K562 (cell line): ENCODE results near the gene MLYCD. TPM values are rescaled to one million over a fixed set of nuclear protein-coding genes. Genes with fewer than 3 reads are reported as not detected.

Experiments
- ATAC-seq: fragments of 200-7000 bp; cut with Tn5 transposase; 3 replicates; pipeline ENCODE4 v1.9.1; 2020; ENCODE audit warnings: moderate library complexity
- BruUV-seq: library from RNA; stranded (reverse); fragments of 400-500 nt; replicated peaks from 2 replicates; lab custom pipeline; 2021; lab: Mats Ljungman, UMichigan
- CTCF ChIA-PET: fragments of 300-600 bp; formaldehyde crosslinking; extraction: SDS; loops from one replicate; lab custom pipeline; 2021; ENCODE audit warnings: low intra/inter-chr PET ratio; lab: Yijun Ruan, JAX
- POLR2A ChIA-PET: fragments of 300-600, 350-650 bp; sonication (Branson Sonifier 250); formaldehyde crosslinking; extraction: SDS; loops from one replicate; lab custom pipeline; 2021; ENCODE audit warnings: antibody characterized with exemption, inconsistent platforms; lab: Yijun Ruan, JAX
- DNase-seq, 4 experiments: peaks; one replicate each; pipeline versions ENCODE4 v3.0.0 to v3.0.0-alpha.2; 2011 to 2018; ENCODE audit warnings: low spot score in 3 of 4, mixed read lengths in 3 of 4; ENCODE audit errors: extremely low read depth in 1 of 4
- FAIRE-seq: peaks from 2 replicates; lab custom pipeline; 2011; peaks lifted over from hg19 to GRCh38; lab: Jason Lieb, UNC
- H2AFZ ChIP-seq: 2 replicates; pipeline ENCODE4 v1.6.0; 2011; ENCODE audit warnings: low read depth, low read length, control low read depth, inconsistent platforms
- H3K27ac ChIP-seq: fragments of 200-600 bp; 3 replicates; pipeline ENCODE4 v1.8.0; 2011; ENCODE audit warnings: low read depth, mild to moderate bottlenecking, control low read depth, inconsistent platforms, low read length, moderate library complexity, mixed read lengths; ENCODE audit errors: extremely low read depth
- H3K27me3 ChIP-seq, 2 experiments: fragments of 300-600 bp in 1 of 2; 2 replicates in 1 of 2; 3 replicates in 1 of 2; pipeline versions ENCODE4 v1.6.0 to v1.8.0; 2011; ENCODE audit warnings: inconsistent platforms in 2 of 2, low read length in 2 of 2, mild to moderate bottlenecking in 1 of 2, mixed read lengths in 1 of 2, moderate library complexity in 1 of 2; ENCODE audit not compliant: control insufficient read depth in 2 of 2, insufficient read depth in 2 of 2
- H3K36me3 ChIP-seq: fragments of 300-600 bp; 3 replicates; pipeline ENCODE4 v1.8.0; 2011; ENCODE audit warnings: mild to moderate bottlenecking, low read length, inconsistent platforms; ENCODE audit not compliant: control insufficient read depth, insufficient read depth
- H3K4me1 ChIP-seq, 2 experiments: fragments of 200-600 bp in 1 of 2; replicated peaks in 1 of 2; 2 replicates in 1 of 2; 3 replicates in 1 of 2; pipeline versions ENCODE4 v1.5.1 to v1.8.0; 2011; ENCODE audit warnings: inconsistent platforms in 2 of 2, low read length in 2 of 2, mild to moderate bottlenecking in 1 of 2, mixed read lengths in 1 of 2, moderate library complexity in 1 of 2; ENCODE audit not compliant: control insufficient read depth in 2 of 2, insufficient read depth in 2 of 2
- H3K4me2 ChIP-seq: 2 replicates; pipeline ENCODE4 v1.6.1; 2011; ENCODE audit warnings: low read length, control low read depth, inconsistent platforms, mixed read lengths; ENCODE audit not compliant: insufficient read depth
- H3K4me3 ChIP-seq: fragments of 200-600 bp; sonication (generic), shearing (Covaris generic); 2 replicates; pipeline ENCODE4 v1.5.1; 2016; ENCODE audit warnings: control low read depth, inconsistent platforms
- H3K79me2 ChIP-seq: fragments of 200-600 bp; 3 replicates; pipeline ENCODE4 v1.8.0; 2011; ENCODE audit warnings: low read length, inconsistent platforms; ENCODE audit not compliant: control insufficient read depth, insufficient read depth
- H3K9ac ChIP-seq, 2 experiments: 2 replicates each; pipeline versions ENCODE4 v1.6.0 to v1.6.1; 2011; ENCODE audit warnings: low read depth in 2 of 2, low read length in 2 of 2, control low read depth in 1 of 2, inconsistent platforms in 1 of 2, mild to moderate bottlenecking in 1 of 2, mixed read lengths in 1 of 2; ENCODE audit not compliant: insufficient read depth in 1 of 2
- H3K9me1 ChIP-seq: one replicate; pipeline ENCODE4 v1.6.0; 2011; ENCODE audit warnings: inconsistent platforms, mild to moderate bottlenecking, low read length, moderate library complexity; ENCODE audit not compliant: control insufficient read depth, insufficient read depth
- H3K9me3 ChIP-seq: replicated peaks from 2 replicates; pipeline ENCODE4 v1.5.1; 2011; ENCODE audit warnings: low read depth, low read length, inconsistent platforms; ENCODE audit not compliant: control insufficient read depth, insufficient read depth
- H4K20me1 ChIP-seq: replicated peaks from 2 replicates; pipeline ENCODE4 v1.6.1; 2011; ENCODE audit warnings: low read length, inconsistent platforms, mixed read lengths; ENCODE audit not compliant: control insufficient read depth, insufficient read depth
- ARID2 ChIP-seq: fragments of 450-650 bp; IDR thresholded peaks from 2 replicates; pipeline ENCODE4 v1.6.1; 2017; ENCODE audit warnings: antibody characterized with exemption, mild to moderate bottlenecking
- ATF3 ChIP-seq, 2 experiments: fragments of 450-650 bp in 1 of 2; sonication (generic) in 1 of 2; formaldehyde crosslinking in 1 of 2; IDR thresholded peaks in 1 of 2; conservative IDR thresholded peaks in 1 of 2; 2 replicates each; pipeline versions ENCODE4 v1.6.1 to v1.8.1; 2016 to 2023; ENCODE audit warnings: mild to moderate bottlenecking in 2 of 2, moderate library complexity in 2 of 2, inconsistent platforms in 1 of 2, missing genetic modification reagents in 1 of 2
- CBX5 ChIP-seq: IDR thresholded peaks from 2 replicates; pipeline ENCODE4 v1.6.1; 2014; ENCODE audit warnings: low read depth, borderline replicate concordance
- CHD2 ChIP-seq: IDR thresholded peaks from 2 replicates; pipeline ENCODE4 v1.6.1; 2011; ENCODE audit warnings: low read depth, low read length
- CREB1 ChIP-seq, 2 experiments: sonication (generic) in 1 of 2; formaldehyde crosslinking in 1 of 2; IDR thresholded peaks; 2 replicates each; pipeline versions ENCODE4 v1.6.1 to v1.8.0; 2012 to 2022; ENCODE audit warnings: inconsistent platforms in 1 of 2, mild to moderate bottlenecking in 1 of 2, missing genetic modification reagents in 1 of 2, moderate library complexity in 1 of 2
- DDX20 ChIP-seq: fragments of 450-650 bp; IDR thresholded peaks from 2 replicates; pipeline ENCODE4 v1.6.1; 2016; ENCODE audit warnings: missing genetic modification characterization, low read depth, mild to moderate bottlenecking, missing compliant biosample characterization, moderate library complexity
- DIDO1 ChIP-seq: fragments of 450-650 bp; IDR thresholded peaks from 2 replicates; pipeline ENCODE4 v1.6.1; 2016; ENCODE audit warnings: low read depth, missing biosample characterization, missing genetic modification characterization
- DPF2 ChIP-seq: fragments of 450-650 bp; IDR thresholded peaks from 2 replicates; pipeline ENCODE4 v1.6.1; 2016
- E2F1 ChIP-seq: sonication (generic); formaldehyde crosslinking; IDR thresholded peaks from 2 replicates; pipeline ENCODE4 v1.8.1; 2023; ENCODE audit warnings: mild to moderate bottlenecking, missing genetic modification reagents, moderate library complexity
- EGR1 ChIP-seq: fragments of 450-650 bp; conservative IDR thresholded peaks from 2 replicates; pipeline ENCODE4 v1.6.1; 2017; ENCODE audit warnings: mild to moderate bottlenecking
- MED1 ChIP-seq: sonication (generic); formaldehyde crosslinking; IDR thresholded peaks from 2 replicates; pipeline ENCODE4 v1.8.1; 2023; ENCODE audit warnings: missing genetic modification reagents, borderline replicate concordance
- MLLT1 ChIP-seq, 2 experiments: fragments of 450-650 bp; IDR thresholded peaks; 2 replicates each; pipeline ENCODE4 v1.6.1; 2016
- NFXL1 ChIP-seq: fragments of 450-650 bp; formaldehyde crosslinking; IDR thresholded peaks from 2 replicates; pipeline ENCODE4 v1.4.0; 2021; ENCODE audit warnings: mild to moderate bottlenecking
- RBM22 ChIP-seq: fragments of 200-400 bp; formaldehyde crosslinking; IDR thresholded peaks from 2 replicates; pipeline ENCODE4 v1.6.1; 2018; ENCODE audit warnings: low read length, low read depth; ENCODE audit not compliant: poor library complexity, severe bottlenecking
- SIN3A ChIP-seq, 2 experiments: fragments of 150-350 bp in 1 of 2; IDR thresholded peaks; 2 replicates each; pipeline ENCODE4 v1.6.1; 2011 to 2016; ENCODE audit warnings: borderline replicate concordance in 2 of 2, low read depth in 2 of 2, low read length in 2 of 2, mild to moderate bottlenecking in 2 of 2, moderate library complexity in 2 of 2; ENCODE audit not compliant: control insufficient read depth in 1 of 2
- ZEB2 ChIP-seq: fragments of 450-650 bp; IDR thresholded peaks from 2 replicates; pipeline ENCODE4 v1.6.1; 2016
- ZNF121 ChIP-seq: sonication (generic); formaldehyde crosslinking; conservative IDR thresholded peaks from 2 replicates; pipeline ENCODE4 v1.8.0; 2022; ENCODE audit warnings: missing genetic modification reagents
- ZNF311 ChIP-seq: fragments of 250-450 bp; sonication (Bioruptor Pico); IDR thresholded peaks from 2 replicates; pipeline ENCODE4 v1.4.0; 2020; ENCODE audit warnings: mild to moderate bottlenecking, moderate library complexity
- WGBS: fragments of 100-300 bp; shearing (Covaris generic); methylation state at CpG from one replicate; pipeline ENCODE4 v1.1.6; 2016; ENCODE audit warnings: low coverage, mixed read lengths; ENCODE audit not compliant: insufficient coverage; ENCODE audit errors: missing lambda C conversion rate; 5-methylcytosine and 5-hydroxymethylcytosine counted together
- in situ Hi-C: fragments of 300-500 bp; cut with MboI; formaldehyde crosslinking; loops from 4 replicates; pipeline ENCODE4 v1.15.0; 2018; ENCODE audit warnings: inconsistent platforms, mixed read lengths
- intact Hi-C: fragments of 100-400 bp; cut with micrococcal nuclease; formaldehyde crosslinking; loops from 2 replicates; pipeline ENCODE4 v1.14.2; 2022
- polyA plus RNA-seq, 8 experiments: library from polyadenylated mRNA; depleted of rRNA in 4 of 8; stranded (reverse) in 5 of 8; unstranded in 3 of 8; fragments of >200 nt; fragmentation: Nextera tagmentation in 2 of 8; fragmentation: Illumina TruSeq in 1 of 8; extraction: Ambion mirVana in 2 of 8; extraction: Trizol in 1 of 8; gene quantifications; 2 replicates each; pipeline versions ENCODE4 v1.2.1 to v1.2.3, GENCODE V29; 2011 to 2014; ENCODE audit warnings: inconsistent platforms in 1 of 8, missing spikeins in 1 of 8
- total RNA-seq, 7 experiments: library from RNA; depleted of rRNA in 6 of 7; stranded (reverse); fragments of >200 nt in 6 of 7; fragmentation: Illumina TruSeq in 2 of 7; extraction: Trizol in 2 of 7; gene quantifications; 2 replicates each; pipeline versions ENCODE4 v1.2.1 to v1.2.3, GENCODE V29; 2011 to 2021; ENCODE audit warnings: low replicate concordance in 1 of 7

MLYCD gene
- total and polyA plus RNA-seq, 9 of the 15 experiments (the other 6 are each of a cell fraction or from before 2014, with no cell fraction given): 0.15 to 2.0 (median 1.0) TPM

- TF ChIP-seq DIDO1: no peak
- no peak for TF ChIP-seq RBM22
- no peak for TF ChIP-seq DDX20 (tag)
- TF ChIP-seq ATF3 (IDR thresholded peaks at IDR 0.05): peak; percentile 33; the same call in 1 of the 2 replicates
- TF ChIP-seq ATF3 (CRISPR knock-in tag; conservative IDR thresholded peaks at IDR 0.05): no peak
- TF ChIP-seq DPF2: no peak
- TF ChIP-seq NFXL1 (CRISPR knock-in tag): no peak
- TF ChIP-seq, all 486 proteins: peak for 3
These were observed 3.0 kb upstream of the MLYCD start (continued) for GRCh38 chr16:83895942-83896341.

- peak overlapping the region; percentile 41; the same call in 2 of the 3 replicates for H3K27ac ChIP-seq
- peaks cover 5 to 10% of the 10 kb centered on the region in 2 experiments; a peak in 3 of 5 replicates for H3K27me3 ChIP-seq
- POLR2A ChIA-PET: interaction anchor here (0.8 to 1.9 kb wide), 3 partner anchors 13 to 37 kb away, joined by 3 to 9 read pairs (median 3); no protein-coding TSS in a partner anchor
- TF ChIP-seq ZNF311 (CRISPR knock-in tag) (no peak), CBX5 (no peak), CREB1 (IDR thresholded peaks at IDR 0.05) (peak; percentile 23; the same call in 1 of the 2 replicates), CREB1 (CRISPR knock-in tag; IDR thresholded peaks at IDR 0.05) (no peak), MLLT1 (IDR thresholded peaks at IDR 0.05) (no peak), MED1 (CRISPR knock-in tag) (no peak), SIN3A (IDR thresholded peaks at IDR 0.05; ENCODE audit: borderline replicate concordance in 2 of 2, control insufficient read depth in 1 of 2, low read depth in 2 of 2, low read length in 2 of 2) (peak in 1 of 2 experiments; percentile 55; a peak in 1 of 4 replicates), ZEB2 (no peak), ARID2 (no peak), EGR1 (peak; percentile 64), ZNF121 (CRISPR knock-in tag) (no peak), E2F1 (CRISPR knock-in tag) (no peak), CHD2 (peak; percentile 7; the same call in 1 of the 2 replicates)
These were observed 470 bp downstream of the MLYCD start for GRCh38 chr16:83899272-83899897.

More at GRCh38 chr16:83899272-83899897, 470 bp downstream of the MLYCD start:
- BruUV-seq: no TSS peak
- Histone ChIP-seq H2AFZ (peak overlapping the region; percentile 87), H3K4me1 (peaks cover 9 to 14% of the 10 kb centered on the region in 2 experiments; a peak in 4 of 5 replicates), H3K79me2 (peaks cover 5% of the 10 kb centered on the region; the same call in 1 of the 3 replicates), H3K36me3 (no peaks in the 10 kb centered on the region), H3K9me1 (no peaks in the 10 kb centered on the region), H4K20me1 (no peaks in the 10 kb centered on the region; the same call in 1 of the 2 replicates), H3K4me3 (peak overlapping the region; percentile 69), H3K9ac (peak overlapping the region; percentile 53 to 94; a peak in 3 of 4 replicates), H3K4me2 (peak overlapping the region; percentile 85), H3K9me3 (no peaks in the 10 kb centered on the region)
- in situ Hi-C loops: no loop called here
- CTCF ChIA-PET: no interaction called here
- peak; percentile 84 for ATAC-seq
- peak; percentile 44 for FAIRE-seq
- intact Hi-C loops: no loop called here
- peak; percentile 61 to 71 (median 70) for DNase-seq
- WGBS: 5% methylated on average over 65 of the region's 73 CpGs
